HG02852 (cell line): ENCODE measurements around the gene UBE2E1.

Experiments used
- ATAC-seq: cut with Tn5 transposase; IDR thresholded peaks from one replicate; pipeline ENCODE4 v1.9.1; 2021; ENCODE audit warnings: mild to moderate bottlenecking, moderate library complexity; ENCODE audit not compliant: unreplicated experiment

UBE2E1 gene

DNA sequence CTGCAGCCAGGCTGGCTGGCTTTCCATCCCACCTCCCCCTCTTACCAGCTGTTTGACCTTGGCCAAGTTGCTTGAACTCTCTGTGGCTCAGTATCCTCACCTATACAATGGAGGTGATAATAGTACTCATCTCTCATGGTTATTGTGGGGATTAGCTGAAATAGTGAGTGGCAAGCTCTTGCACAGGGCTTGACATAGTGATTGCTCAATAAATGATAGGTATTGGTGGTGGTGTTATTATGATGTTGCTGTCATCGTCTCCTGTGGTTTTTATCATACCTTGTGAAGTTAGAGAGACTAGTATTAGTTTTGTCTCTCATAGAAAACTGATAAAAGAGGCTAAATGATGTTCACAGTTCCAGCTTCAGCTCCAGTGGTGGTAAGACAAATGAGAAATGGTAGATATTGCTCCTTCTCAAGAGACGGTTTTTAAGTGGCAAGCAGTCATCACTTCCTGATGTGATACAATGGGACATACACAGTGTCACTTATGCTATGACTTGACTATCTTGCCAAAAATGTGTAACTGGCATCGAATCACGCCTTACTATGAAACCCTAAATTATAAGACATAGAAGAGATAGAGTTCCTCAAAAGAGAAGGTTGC lies 12.1 kb upstream of the UBE2E1 start:
- no peak for ATAC-seq

DNA sequence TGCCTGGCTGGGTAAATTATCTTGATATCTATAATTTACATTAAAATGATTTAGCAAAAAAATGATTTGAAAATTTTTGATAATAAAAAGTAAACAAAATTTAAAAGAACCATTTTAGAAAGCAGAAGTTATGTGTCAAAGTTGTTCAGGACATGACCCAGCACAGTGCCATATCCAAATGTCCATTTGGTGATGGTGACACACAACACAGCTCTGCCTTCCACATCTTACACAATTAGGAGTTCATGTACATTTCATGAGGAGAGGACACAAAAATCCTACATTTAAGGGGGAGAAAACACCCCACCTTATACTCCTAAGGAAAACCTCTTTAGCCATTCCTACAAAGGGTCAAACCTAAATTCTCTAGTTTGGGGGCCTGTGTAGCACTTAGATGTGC lies 10.7 kb upstream of the UBE2E1 start:
- no peak for ATAC-seq

DNA sequence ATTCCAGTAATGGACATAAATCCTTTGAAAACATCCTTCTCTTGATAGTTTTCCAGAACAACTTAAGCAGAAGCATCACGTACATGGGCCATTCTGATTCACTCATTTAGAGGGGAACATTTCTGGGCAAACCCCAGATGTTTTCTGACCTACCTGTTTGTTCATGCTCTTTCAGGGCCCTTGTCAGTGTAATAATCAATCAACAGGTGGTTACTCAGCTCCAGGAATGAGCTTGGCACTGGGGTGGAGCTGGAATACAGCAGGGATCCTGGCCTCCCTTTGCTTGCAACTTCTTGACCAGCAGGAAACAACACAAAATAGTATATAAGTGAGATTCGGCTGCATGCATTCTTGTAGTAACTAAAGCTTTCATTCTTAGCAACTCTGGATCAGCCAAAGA lies 9.2 kb upstream of the UBE2E1 start:
- no peak for ATAC-seq

DNA sequence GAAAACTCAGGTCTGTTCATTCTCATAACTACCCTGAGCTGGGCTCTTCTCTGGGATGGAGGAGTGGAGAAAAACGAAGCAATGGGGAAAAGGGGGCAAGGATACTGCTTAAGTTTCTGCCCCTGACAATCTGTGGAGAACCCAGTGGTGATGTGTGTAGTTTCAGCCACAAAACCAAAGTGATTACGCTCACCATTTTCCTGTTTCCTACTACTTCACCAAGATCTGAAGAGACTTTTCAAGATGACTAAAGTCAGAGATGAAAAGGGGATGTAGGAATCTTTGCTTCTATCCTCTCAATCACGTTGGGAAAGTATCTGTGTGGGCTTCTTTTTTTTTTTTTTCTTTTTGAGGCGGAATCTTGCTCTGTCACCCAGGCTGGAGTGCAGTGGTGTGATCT lies 8.3 kb upstream of the UBE2E1 start:
- peak; percentile 90 for ATAC-seq

DNA sequence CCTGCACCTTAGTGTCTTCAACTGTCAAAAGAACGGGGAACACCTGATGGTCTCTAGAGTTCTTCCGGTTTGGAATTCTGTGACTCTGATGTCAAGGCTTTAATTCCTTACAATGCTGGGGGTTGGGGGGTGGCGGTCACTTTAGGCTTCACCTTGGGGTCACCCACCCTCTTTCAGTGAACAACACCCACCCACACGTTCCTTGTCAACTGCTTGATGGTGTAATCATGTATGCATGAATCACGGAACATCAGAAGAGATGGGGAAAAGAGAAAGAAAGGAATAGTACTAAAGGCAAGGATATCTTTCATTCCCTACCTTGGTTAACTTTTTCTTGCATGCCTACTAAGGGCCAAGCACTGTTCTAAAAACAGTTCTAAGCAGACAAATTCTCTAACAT lies 7.3 kb upstream of the UBE2E1 start:
- no peak for ATAC-seq

DNA sequence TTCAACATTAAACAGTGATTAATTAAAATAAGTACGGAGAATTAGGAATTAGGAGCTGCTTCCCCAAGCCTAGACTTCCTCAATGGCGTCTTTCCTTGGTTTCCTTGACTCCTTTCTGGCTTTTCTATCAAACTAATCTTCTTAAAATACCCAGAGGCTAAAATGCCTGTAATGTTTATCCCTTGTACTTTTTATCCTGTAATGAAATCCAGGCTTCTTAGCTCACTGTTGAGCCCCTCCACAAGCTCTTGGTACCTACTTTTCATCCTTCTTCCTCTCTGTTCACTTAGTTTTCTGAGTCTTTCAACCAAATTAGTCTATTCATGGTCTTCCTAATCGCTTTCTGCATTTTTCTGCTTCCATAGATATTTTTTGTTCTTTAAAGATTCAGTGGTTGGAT lies 6.9 kb upstream of the UBE2E1 start:
- ATAC-seq, result no peak

DNA sequence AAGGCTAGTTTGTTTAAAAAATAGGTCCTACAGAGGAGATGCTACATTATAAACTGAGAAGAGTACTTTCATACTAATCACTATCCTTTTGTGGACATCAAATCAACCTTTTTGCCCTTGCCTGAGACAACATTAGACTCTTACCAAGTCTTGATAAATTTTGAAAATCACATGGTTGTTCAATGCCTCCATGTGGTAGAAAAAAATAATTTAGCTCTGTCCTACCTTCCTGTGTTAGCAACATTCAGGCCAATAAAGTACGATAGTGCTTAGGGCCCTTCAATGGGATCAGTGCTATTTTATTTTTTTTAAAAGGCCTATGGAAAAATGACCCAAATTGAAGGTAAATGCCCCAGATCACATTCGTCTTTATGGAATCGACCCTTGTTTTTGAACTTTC lies 5.0 kb upstream of the UBE2E1 start:
- no peak for ATAC-seq

DNA sequence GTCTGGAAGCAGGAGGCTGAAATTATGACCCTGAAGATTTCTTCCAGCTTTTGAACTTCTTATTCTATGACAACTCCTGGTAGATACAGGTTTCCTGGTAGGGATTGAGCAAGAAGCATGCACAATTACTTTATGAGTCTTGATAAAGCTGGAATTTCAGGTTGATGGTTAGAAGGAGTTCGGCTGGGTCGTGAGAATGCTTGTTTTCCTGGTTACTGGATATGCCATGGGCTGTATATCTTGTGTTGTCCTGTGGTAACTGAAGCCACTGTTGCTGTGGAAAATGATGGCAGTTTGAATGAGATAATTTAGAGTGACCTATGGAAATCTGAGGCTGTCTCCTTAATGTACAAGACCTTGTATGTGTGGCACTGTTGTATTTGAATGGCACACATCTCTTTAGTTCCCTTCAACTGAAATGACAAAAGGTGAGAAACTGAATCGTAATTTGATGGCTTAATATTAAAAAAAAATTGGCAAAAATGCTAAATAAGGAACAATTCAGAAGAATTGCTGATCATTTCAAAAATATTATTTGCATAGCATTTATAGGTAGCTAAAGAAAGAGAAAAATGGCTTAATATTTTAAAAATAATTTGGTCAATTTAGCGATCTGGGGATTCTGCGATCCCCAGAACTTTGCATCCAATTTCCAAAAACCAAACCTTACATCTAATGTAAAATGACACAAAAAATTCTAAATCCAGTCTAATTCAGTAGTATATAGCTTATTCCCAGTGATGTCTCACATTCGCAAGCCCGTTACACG lies 1.1 kb upstream of the UBE2E1 start:
- ATAC-seq, result no peak

DNA sequence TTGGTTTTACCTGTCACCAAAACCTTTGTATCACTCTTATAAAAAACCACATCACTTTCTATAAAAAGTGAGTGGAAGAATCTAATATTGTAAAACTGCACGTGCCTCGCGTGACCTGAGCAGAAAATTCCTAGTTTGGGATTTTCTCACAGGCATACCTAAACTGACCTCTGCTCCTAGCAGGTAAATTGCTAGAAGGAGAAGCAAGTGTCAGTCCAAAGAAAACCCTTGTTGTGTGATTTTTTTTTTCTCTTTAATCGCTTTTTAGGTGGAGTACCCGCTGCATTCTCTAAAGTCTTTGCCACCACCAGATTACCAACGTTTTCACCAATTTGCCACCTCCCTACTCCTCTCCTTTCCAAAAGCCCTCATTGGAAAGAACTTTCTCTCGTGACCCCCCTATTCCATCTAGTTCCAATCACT lies 534 bp upstream of the UBE2E1 start:
- ATAC-seq, result no peak

DNA sequence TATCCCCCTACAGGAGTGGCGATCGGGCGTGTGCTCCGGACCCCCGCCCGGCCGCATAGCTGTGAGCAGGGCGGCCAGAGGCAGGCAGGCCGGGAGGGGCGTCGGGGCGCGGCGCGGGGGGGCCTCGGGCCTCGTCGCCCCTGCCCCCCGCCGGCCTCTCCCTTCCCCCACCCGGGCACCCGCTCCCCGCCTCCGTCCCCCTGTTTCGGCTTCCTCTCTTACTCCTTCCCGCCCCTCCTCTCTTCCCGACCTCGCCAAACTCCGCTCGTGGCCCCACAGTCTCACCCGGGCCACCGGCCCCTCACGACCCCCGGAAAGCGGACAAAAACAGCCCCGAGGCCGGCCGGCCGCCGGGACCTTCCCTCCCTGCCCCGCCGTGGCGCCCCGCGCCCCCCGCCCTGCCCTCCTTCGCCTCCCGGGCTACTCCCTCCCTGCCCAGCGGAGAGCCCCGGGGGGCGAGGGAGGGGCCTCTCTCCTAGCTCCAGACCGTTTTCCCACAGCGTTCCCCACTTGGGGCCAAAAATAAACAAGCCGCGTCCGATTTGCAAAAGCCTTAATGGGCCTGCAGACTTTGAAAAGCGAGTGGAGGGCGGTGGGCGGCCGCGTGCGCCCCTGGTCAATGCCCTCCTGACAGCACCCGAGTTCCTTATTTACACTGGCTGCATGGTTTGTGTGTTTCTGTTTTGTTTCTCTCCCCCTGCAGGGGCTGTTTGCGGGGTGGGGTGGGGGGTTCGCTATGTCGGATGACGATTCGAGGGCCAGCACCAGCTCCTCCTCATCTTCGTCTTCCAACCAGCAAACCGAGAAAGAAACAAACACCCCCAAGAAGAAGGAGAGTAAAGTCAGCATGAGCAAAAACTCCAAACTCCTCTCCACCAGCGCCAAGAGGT lies 1.0 kb downstream of the UBE2E1 start:
- ATAC-seq, result peak; percentile 6

DNA sequence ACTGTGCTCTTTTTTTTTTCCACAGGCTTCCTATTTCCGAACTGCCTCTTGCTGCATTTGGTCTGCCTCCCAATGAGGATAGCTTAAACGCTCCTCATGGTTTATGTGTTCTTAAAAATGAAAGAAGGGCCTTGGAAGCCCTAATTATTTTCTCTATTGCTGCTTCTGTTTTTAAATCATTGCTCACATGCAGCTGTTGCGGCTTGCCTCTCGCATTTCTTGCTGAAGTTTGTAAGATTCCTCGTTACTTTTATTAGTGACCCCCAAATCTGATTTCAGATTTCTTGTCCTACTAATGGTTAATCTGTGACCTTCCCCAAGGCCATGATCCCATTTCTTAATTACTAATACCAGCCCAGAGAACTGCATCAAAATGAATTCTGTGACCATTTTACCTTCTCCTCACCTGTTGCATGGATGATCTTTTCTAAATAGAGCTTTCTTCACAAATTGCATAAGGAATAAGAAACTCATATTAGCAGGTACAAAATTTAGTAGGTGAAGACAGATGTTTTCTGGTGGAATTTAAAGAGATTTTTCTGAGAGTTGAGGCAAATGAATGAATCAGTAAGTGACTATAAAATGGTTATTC lies 1.8 kb downstream of the UBE2E1 start:
- ATAC-seq, result no peak

DNA sequence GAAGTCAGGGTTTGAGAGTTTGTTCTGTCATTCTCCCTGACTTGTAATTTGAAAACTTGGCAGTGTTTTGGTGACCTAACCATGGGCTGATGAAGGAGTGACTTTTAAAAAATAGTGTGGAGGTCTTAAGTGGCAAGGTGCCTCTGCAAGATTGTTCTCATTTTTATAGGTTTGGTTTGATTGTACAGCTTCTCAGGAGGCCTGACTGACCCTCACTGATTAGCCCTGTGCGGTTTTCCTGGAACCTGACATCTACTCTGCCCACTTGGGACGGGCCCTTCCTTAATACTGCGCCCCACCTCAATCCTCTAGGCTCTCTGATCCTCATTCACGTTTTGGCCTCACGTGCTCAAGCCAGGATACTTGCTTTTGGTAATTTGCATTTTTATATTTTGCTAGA lies 2.8 kb downstream of the UBE2E1 start:
- no peak for ATAC-seq

DNA sequence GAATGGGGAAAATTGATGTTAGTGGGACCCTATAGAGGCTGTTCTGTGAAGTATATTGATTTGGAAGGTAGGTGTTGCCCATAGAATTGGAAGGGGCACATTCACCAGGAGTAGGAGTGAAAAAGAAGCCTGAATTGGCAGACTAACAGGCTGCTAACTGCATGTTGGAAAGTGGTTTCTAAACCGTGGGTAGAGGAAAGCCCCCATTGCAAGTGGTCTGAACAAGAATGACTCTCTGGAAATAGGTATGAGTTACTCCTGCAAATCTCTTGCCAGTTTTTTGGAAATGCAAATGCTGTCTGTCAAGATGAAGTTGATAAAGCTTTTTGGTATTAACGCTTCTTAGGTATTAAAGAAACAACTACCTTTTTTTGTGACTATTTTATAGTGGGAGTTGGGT lies 3.5 kb downstream of the UBE2E1 start:
- no peak for ATAC-seq

DNA sequence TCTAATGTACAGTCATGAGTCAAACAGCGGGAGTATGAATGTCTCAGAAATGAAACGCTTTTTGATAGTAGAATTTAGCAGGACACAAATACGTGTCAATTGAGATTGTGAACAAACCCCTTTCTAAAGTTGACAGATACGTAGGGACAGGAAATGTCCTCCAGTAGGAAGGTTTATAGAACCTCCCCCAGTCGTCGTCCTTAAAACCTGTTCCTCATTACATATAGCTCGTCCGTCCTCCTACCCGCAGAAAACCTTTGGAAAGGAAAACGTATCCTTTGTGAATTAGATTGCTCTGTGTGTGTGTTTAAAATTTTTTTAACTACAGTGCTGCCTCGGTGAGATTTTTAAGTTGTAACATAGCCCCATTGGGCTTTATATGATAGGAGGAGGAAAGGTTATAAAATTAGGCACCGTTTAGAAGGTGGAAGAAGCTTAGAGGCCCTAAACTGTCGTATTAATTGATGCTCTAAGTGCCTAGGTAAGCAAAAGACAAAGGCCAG lies 4.1 kb downstream of the UBE2E1 start:
- no peak for ATAC-seq

DNA sequence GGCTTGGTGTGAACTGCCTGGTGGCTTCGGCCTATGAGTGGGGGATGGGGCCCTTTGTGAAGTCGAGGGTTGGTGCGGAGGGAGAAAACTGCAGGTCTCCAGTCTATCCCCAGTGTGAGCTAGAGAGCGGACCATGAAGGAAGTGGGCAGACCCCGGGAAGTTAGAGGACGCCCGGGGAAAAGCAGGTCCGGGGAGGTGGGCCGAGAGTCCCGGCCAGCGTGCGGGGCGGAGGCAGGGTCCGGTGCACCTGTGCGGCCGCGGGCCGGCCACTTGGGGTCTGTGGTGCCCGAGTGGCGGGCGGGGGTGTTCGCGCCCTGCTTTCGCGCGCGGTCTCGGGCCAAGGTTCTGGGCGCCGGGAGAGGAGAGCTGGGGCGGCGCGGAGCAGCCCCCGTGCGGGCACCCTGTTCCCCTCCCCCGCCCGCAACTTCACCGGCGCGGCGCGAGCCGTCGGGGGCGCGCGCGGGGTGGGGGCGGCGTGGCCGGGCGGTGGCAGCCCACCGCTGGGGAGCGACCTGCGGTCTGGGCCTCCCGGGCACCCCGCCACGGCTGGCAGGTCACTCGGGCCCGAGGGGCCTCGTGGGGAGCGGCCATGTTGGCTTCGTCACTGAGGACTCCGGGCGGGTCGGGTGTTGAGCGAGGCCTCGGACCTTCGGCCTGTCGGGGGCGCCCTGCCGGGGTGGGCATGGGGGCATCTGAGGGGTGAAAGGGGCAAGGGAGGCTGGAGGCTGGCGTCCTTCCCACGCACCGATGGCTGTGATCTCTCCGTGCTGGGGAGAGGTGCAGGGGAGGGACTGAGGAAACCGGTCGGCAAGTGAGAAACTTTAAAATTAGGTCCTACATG lies 4.8 kb downstream of the UBE2E1 start:
- peak; percentile 21 for ATAC-seq

DNA sequence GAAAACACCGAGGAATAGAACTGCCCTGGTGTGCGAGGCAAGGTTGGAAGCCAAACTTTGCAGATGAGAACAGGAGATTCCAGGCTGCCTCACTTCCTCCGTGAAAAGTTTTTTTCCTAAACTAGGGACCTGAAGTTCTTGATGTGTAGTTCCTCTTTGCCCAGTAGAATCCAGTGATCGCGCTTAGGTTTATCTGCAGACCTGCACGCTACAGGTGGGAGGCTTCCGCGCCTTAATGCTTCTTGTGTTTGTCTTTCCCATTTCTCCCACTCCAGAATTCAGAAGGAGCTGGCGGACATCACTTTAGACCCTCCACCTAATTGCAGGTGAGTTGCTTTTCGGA lies 5.4 kb downstream of the UBE2E1 start:
- peak; percentile 1 for ATAC-seq

DNA sequence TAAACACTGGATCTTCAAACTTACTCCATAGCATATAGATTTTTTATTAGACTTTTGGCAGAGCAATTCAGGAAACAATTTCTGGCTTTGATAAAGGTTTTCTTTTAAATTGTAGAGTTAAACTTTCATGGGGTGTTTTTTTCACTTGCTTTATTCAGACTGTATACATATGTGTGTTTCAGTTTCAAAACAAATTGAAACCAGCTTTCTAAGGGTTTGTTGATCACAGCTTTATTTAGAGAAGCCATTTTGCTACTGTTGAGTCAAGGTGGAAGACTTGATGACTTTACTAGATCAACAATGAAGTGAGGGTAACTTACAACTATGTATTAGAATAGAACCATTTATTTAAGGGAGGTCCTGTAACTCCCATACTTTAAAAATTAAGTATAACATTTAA lies 6.2 kb downstream of the UBE2E1 start:
- ATAC-seq, result peak; percentile 59

DNA sequence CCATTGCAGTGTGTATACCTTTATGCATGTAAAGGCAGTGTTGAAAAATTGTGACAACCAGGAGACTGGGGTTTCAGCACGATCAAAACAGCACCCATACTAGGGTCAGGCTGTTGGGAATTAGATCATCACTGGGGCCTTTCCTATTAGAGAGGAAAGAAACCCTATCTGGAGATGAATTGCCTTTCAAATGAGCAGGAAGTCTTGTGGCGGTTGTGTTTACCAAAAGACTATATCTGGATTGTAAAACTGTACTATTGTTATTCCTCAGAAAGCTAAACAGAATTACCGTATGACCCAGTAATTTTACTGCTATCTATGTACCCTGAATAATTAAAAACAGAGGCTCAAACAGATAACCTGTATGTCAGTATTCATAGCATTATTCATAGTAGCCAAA lies 10.1 kb downstream of the UBE2E1 start:
- no peak for ATAC-seq

DNA sequence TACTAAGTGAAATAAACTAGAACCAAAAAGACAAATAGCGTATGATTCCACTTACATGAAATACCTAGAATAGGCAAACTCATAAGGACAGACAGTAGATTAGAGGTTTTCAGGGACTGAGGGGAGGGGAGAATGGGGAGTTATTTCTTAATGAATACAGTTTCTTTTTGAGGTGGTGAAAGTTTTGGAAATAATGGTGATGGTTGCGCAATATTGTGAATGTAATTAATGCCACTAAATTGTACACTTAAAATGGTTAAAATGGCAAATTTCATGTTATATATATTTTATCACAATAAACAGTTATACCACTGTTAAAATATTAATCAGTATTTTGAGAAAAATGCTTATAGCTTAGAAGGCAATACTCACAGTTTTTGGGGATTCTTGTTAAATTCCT lies 11.0 kb downstream of the UBE2E1 start:
- no peak for ATAC-seq

DNA sequence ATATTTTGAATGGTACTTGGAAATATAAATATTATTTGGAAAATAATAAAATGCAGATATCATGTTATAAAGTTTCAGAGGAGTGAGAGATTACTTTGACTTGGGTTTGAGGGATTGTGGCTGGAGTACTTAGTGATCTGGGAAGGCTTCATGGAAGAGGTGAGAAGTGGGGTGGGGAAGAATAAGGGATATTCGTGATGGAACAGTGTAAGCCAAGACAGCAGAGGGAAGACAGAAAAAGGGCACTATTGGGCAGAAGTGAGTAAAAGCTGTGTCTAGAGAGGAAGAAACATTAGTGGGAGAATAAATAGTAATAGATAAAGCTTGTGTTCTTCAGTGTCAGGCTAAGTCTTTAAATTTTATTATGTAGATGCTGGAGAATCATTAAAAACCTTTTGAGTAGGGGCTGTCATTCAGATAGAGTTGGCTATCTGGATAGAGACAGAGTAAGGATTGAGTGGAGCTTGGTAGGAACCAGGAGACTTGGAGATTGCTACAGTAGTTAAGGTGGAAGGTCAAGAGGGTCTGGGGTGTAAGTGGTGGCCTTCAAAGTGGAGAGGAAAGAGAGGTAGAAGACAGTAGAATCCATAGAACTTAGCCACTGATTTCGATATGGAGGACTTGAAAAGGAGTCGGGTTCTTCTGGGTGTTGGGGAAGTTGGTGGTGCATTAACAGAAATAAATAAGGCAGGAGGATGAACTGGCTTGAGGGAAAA lies 11.9 kb downstream of the UBE2E1 start:
- no peak for ATAC-seq
